Osteocyte (in vitro differentiated cells): ENCODE measurements around the gene CPVL. TPM values are rescaled to one million over a fixed set of nuclear protein-coding genes. Genes with fewer than 3 reads are reported as not detected.

Source experiments
- DNase-seq: peaks from one replicate; pipeline ENCODE4 v3.0.0; 2021; ENCODE audit warnings: mixed read lengths; ENCODE audit not compliant: unreplicated experiment; ENCODE audit errors: extremely low spot score
- H3K27ac Mint-ChIP-seq: one replicate; pipeline ENCODE4 v1.8.0; 2021; ENCODE audit warnings: mild to moderate bottlenecking, mixed read lengths; ENCODE audit not compliant: unreplicated experiment
- H3K27me3 Mint-ChIP-seq: one replicate; pipeline ENCODE4 v1.8.0; 2021; ENCODE audit warnings: mixed read lengths; ENCODE audit not compliant: unreplicated experiment
- H3K36me3 Mint-ChIP-seq: one replicate; pipeline ENCODE4 v1.8.0; 2021; ENCODE audit warnings: mixed read lengths; ENCODE audit not compliant: unreplicated experiment
- H3K4me1 Mint-ChIP-seq: one replicate; pipeline ENCODE4 v1.8.0; 2021; ENCODE audit warnings: mixed read lengths; ENCODE audit not compliant: unreplicated experiment
- H3K4me3 Mint-ChIP-seq: one replicate; pipeline ENCODE4 v1.8.0; 2021; ENCODE audit warnings: mild to moderate bottlenecking, moderate library complexity, mixed read lengths; ENCODE audit not compliant: unreplicated experiment
- H3K9me3 Mint-ChIP-seq: one replicate; pipeline ENCODE4 v1.8.0; 2021; ENCODE audit warnings: mixed read lengths; ENCODE audit not compliant: unreplicated experiment
- CTCF ChIP-seq: fragments of 200-600 bp; sonication (generic); IDR thresholded peaks from 2 replicates; pipeline ENCODE4 v1.5.0; 2021; ENCODE audit warnings: antibody characterized with exemption, mild to moderate bottlenecking, moderate library complexity
- total RNA-seq: library from RNA; stranded (reverse); gene quantifications from 2 replicates; pipeline ENCODE4 v1.2.1, GENCODE V29; 2021

CPVL gene
- total RNA-seq, 1 donor from 2014 or later = 2.0 TPM

GRCh38 chr7:29135846-29136245 lies 10.5 kb downstream of the CPVL start:
- Mint-ChIP-seq H3K36me3 (no peaks in the 10 kb centered on the region), H3K27me3 (peaks cover 30% of the 10 kb centered on the region), H3K9me3 (peaks cover 3% of the 10 kb centered on the region), H3K4me3 (no peak overlapping the region), H3K27ac (no peak overlapping the region), H3K4me1 (no peaks in the 10 kb centered on the region)
- no peak for DNase-seq
- TF ChIP-seq CTCF = no peak

GRCh38 chr7:29132980-29133379 lies 13.4 kb downstream of the CPVL start:
- H3K27me3 Mint-ChIP-seq = peaks cover 32% of the 10 kb centered on the region

GRCh38 chr7:29131678-29132077 lies 14.7 kb downstream of the CPVL start:
- H3K27me3 Mint-ChIP-seq = peaks cover 29% of the 10 kb centered on the region
- H3K36me3 Mint-ChIP-seq = no peaks in the 10 kb centered on the region
- no peak overlapping the region for H3K27ac Mint-ChIP-seq
- no peak for DNase-seq
- no peak overlapping the region for H3K4me3 Mint-ChIP-seq
- TF ChIP-seq CTCF = no peak
- no peaks in the 10 kb centered on the region for H3K4me1 Mint-ChIP-seq
- peaks cover 3% of the 10 kb centered on the region for H3K9me3 Mint-ChIP-seq

More at GRCh38 chr7:29132980-29133379, 13.4 kb downstream of the CPVL start:
- H3K9me3 Mint-ChIP-seq = peaks cover 3% of the 10 kb centered on the region
- no peaks in the 10 kb centered on the region for H3K36me3 Mint-ChIP-seq
- no peaks in the 10 kb centered on the region for H3K4me1 Mint-ChIP-seq
- H3K4me3 Mint-ChIP-seq = no peak overlapping the region
- H3K27ac Mint-ChIP-seq = no peak overlapping the region
- DNase-seq = no peak
- no peak for TF ChIP-seq CTCF

- DNase-seq = no peak
- H3K4me3 Mint-ChIP-seq = no peak overlapping the region
- H3K27me3 Mint-ChIP-seq = peaks cover 23% of the 10 kb centered on the region
- no peaks in the 10 kb centered on the region for H3K9me3 Mint-ChIP-seq
- TF ChIP-seq CTCF = no peak
- no peaks in the 10 kb centered on the region for H3K36me3 Mint-ChIP-seq
- no peak overlapping the region for H3K27ac Mint-ChIP-seq
- no peaks in the 10 kb centered on the region for H3K4me1 Mint-ChIP-seq
These were observed 16.2 kb downstream of the CPVL start for GRCh38 chr7:29130096-29130495.

- TF ChIP-seq CTCF = no peak
- Mint-ChIP-seq H3K27me3 (peaks cover 8% of the 10 kb centered on the region), H3K9me3 (no peaks in the 10 kb centered on the region), H3K36me3 (no peaks in the 10 kb centered on the region), H3K4me3 (no peak overlapping the region), H3K4me1 (no peaks in the 10 kb centered on the region), H3K27ac (no peak overlapping the region)
- no peak for DNase-seq
These were observed 18.8 kb downstream of the CPVL start for GRCh38 chr7:29127527-29127926.
